OCI-LY1 (cell line): ENCODE measurements around the gene TMEM178B.

ENCODE experiments used
- H2AFZ ChIP-seq: fragments of 200-600 bp; sonication (generic), shearing (Covaris generic); 2 replicates; pipeline ENCODE4 v1.6.0; 2014; ENCODE audit warnings: antibody characterized with exemption, mild to moderate bottlenecking, low read length
- H3F3A ChIP-seq: fragments of 200-600 bp; sonication (generic), shearing (Covaris generic); 2 replicates; pipeline ENCODE4 v1.6.0; 2014; ENCODE audit warnings: mild to moderate bottlenecking, antibody characterized with exemption, low read length, moderate library complexity; ENCODE audit not compliant: insufficient read depth
- H3K27ac ChIP-seq: fragments of 200-600 bp; sonication (generic); 2 replicates; pipeline ENCODE4 v1.5.1; 2014; ENCODE audit warnings: low read length, mixed run types, mild to moderate bottlenecking, low read depth; ENCODE audit not compliant: poor library complexity, severe bottlenecking
- H3K27me3 ChIP-seq: fragments of 200-600 bp; sonication (generic); 2 replicates; pipeline ENCODE4 v1.6.0; 2014; ENCODE audit warnings: antibody characterized with exemption, mild to moderate bottlenecking, low read length, moderate library complexity; ENCODE audit not compliant: insufficient read depth
- H3K36me3 ChIP-seq: fragments of 200-600 bp; sonication (generic); 2 replicates; pipeline ENCODE4 v1.6.1; 2014; ENCODE audit warnings: mild to moderate bottlenecking, antibody characterized with exemption, low read length, moderate library complexity, mixed read lengths; ENCODE audit not compliant: insufficient read depth
- H3K4me1 ChIP-seq: fragments of 200-600 bp; sonication (generic); 2 replicates; pipeline ENCODE4 v1.5.1; 2014; ENCODE audit warnings: mild to moderate bottlenecking, low read length, moderate library complexity; ENCODE audit not compliant: insufficient read depth, severe bottlenecking
- H3K4me2 ChIP-seq: fragments of 200-600 bp; sonication (generic), shearing (Covaris generic); 2 replicates; pipeline ENCODE4 v1.6.1; 2014; ENCODE audit warnings: low read length
- H3K4me3 ChIP-seq: fragments of 200-600 bp; sonication (generic); 2 replicates; pipeline ENCODE4 v1.5.1; 2014; ENCODE audit warnings: low read length, low read depth, mild to moderate bottlenecking, mixed read lengths; ENCODE audit not compliant: poor library complexity, severe bottlenecking
- H3K79me2 ChIP-seq: fragments of 200-600 bp; shearing (Covaris generic); 2 replicates; pipeline ENCODE4 v1.6.1; 2016; ENCODE audit warnings: mixed run types, low read length, mixed read lengths; ENCODE audit not compliant: insufficient read depth
- H3K9ac ChIP-seq: fragments of 200-600 bp; sonication (generic), shearing (Covaris generic); 2 replicates; pipeline ENCODE4 v1.6.1; 2014; ENCODE audit warnings: mild to moderate bottlenecking, low read length, mixed read lengths
- H3K9me2 ChIP-seq: fragments of 200-600 bp; sonication (generic), shearing (Covaris generic); 2 replicates; pipeline ENCODE4 v1.6.1; 2014; ENCODE audit warnings: low read depth, mild to moderate bottlenecking, low read length, mixed read lengths
- H3K9me3 ChIP-seq: fragments of 200-600 bp; shearing (Covaris generic); 2 replicates; pipeline ENCODE4 v1.6.1; 2014; ENCODE audit warnings: low read length, mixed read lengths
- H4K20me1 ChIP-seq: fragments of 200-600 bp; sonication (generic), shearing (Covaris generic); 2 replicates; pipeline ENCODE4 v1.6.0; 2016; ENCODE audit warnings: mild to moderate bottlenecking, low read length; ENCODE audit not compliant: insufficient read depth
- CTCF ChIP-seq: fragments of 200-600 bp; sonication (generic), shearing (Covaris generic); IDR thresholded peaks from 2 replicates; pipeline ENCODE4 v1.5.1; 2017; ENCODE audit warnings: mild to moderate bottlenecking, antibody characterized with exemption, low read length, moderate library complexity, mixed read lengths
- EZH2 ChIP-seq: fragments of 200-600 bp; sonication (generic), shearing (Covaris generic); IDR thresholded peaks from 2 replicates; pipeline ENCODE4 v1.8.0; 2017; ENCODE audit warnings: borderline replicate concordance, mixed run types, mild to moderate bottlenecking, antibody characterized with exemption, low read length, moderate library complexity, mixed read lengths

The TMEM178B gene

DNA sequence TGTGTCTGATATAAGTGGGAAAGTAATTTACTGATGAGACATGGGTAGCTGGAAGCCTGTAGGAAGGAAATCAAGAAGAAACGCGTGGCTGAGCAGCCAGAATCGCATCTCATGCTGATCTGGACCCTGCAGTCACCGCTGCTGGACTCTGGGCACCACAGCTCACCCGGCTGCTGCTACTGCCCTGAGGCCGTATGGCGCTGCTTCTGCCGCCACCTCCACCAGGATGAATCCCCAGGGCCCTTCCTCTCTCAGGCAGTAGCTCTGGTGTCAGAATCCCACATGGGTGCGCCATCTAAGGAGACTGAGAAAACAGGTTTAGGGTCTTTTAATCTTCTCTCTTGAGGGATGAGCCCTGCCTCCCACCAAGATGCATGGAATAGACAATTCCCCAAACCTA is 407.1 kb downstream of the TMEM178B start:
- Histone ChIP-seq H4K20me1 (no peaks in the 10 kb centered on the region), H3F3A (no peaks in the 10 kb centered on the region), H3K9me2 (no peaks in the 10 kb centered on the region), H3K4me2 (no peak overlapping the region), H3K9me3 (no peaks in the 10 kb centered on the region), H3K4me3 (no peak overlapping the region), H3K27ac (no peak overlapping the region), H3K79me2 (no peaks in the 10 kb centered on the region), H3K4me1 (no peaks in the 10 kb centered on the region), H2AFZ (no peak overlapping the region), H3K9ac (no peak overlapping the region), H3K27me3 (no peaks in the 10 kb centered on the region), H3K36me3 (no peaks in the 10 kb centered on the region)
- TF ChIP-seq CTCF (no peak), EZH2 (no peak)

DNA sequence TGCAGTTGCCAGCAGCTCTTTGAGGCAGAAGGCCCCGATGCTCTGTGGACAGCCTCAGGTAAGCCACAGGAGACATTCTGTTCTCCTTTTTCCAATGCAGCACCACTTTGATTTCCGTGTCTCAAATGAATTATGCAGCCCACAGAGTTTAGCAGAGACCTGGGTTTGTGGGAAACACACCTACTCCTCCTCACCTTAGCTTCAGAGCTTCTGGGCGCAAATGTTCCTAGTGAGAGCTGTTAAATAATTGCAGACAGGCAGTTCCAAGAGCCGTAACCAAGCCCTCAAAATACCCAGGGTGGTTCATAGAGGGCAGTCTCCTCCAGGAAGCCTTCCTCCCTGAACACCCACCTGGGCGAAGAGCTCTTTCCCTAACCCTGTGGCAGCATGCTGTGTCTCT is 408.1 kb downstream of the TMEM178B start:
- TF ChIP-seq EZH2 (no peak), CTCF (no peak)
- Histone ChIP-seq H3K27ac (no peak overlapping the region), H3K36me3 (no peaks in the 10 kb centered on the region), H2AFZ (no peak overlapping the region), H3K9me2 (no peaks in the 10 kb centered on the region), H3K4me3 (no peak overlapping the region), H3K9me3 (no peaks in the 10 kb centered on the region), H3K4me2 (no peak overlapping the region), H3K4me1 (no peaks in the 10 kb centered on the region), H3K9ac (no peak overlapping the region), H3K79me2 (no peaks in the 10 kb centered on the region), H3F3A (no peaks in the 10 kb centered on the region), H4K20me1 (no peaks in the 10 kb centered on the region), H3K27me3 (no peaks in the 10 kb centered on the region)

GRCh38 chr7:141483044-141483443 is 409.2 kb downstream of the TMEM178B start:
- no peaks in the 10 kb centered on the region for H3F3A ChIP-seq
- H3K27ac ChIP-seq: no peak overlapping the region
- no peaks in the 10 kb centered on the region for H4K20me1 ChIP-seq
- H2AFZ ChIP-seq: no peak overlapping the region
- no peaks in the 10 kb centered on the region for H3K27me3 ChIP-seq
- H3K9me3 ChIP-seq: no peaks in the 10 kb centered on the region
- H3K4me2 ChIP-seq: no peak overlapping the region
- TF ChIP-seq EZH2 (no peak), CTCF (no peak)
- no peak overlapping the region for H3K4me3 ChIP-seq
- H3K9me2 ChIP-seq: no peaks in the 10 kb centered on the region
- no peak overlapping the region for H3K9ac ChIP-seq
- no peaks in the 10 kb centered on the region for H3K36me3 ChIP-seq
- no peaks in the 10 kb centered on the region for H3K4me1 ChIP-seq
- no peaks in the 10 kb centered on the region for H3K79me2 ChIP-seq
